Right ventricle myocardium superior (tissue), 1 donor: ENCODE measurements around the gene TNFAIP8. TPM values are rescaled to one million over a fixed set of nuclear protein-coding genes. Genes with fewer than 3 reads are reported as not detected.
"Not testable (repeated sequence)": the region's sequence is repeated elsewhere in the genome, so short reads cannot be mapped to it uniquely, and the experiment has no call there.

ENCODE experiments used
- ATAC-seq: fragments of 200-7000 bp; cut with Tn5 transposase; one replicate; pipeline ENCODE4 v1.9.1; 2020; ENCODE audit warnings: mild to moderate bottlenecking; ENCODE audit not compliant: poor library complexity
- DNase-seq: peaks from one replicate; pipeline ENCODE4 v3.0.0-alpha.2; 2020
- intact Hi-C: fragments of 100-400 bp; cut with DNase I; formaldehyde crosslinking; loops from one replicate; pipeline ENCODE4 v1.11.2; 2022
- total RNA-seq: library from RNA; stranded (reverse); fragmentation: NEBNext Ultra II Directional; extraction: Animal tissue kit (Norgen Biotek cat#: 25700); gene quantifications from one replicate; pipeline ENCODE4 v1.2.1, GENCODE V29; 2021
- donor health status: DM: no; HTN: yes; CAD: no; lungs with severe emphysema.

The TNFAIP8 gene
- total RNA-seq, 1 donor from 2014 or later: 13.6 TPM

GRCh38 chr5:119428166-119428565 lies 72.3 kb downstream of the TNFAIP8 start:
- intact Hi-C loops, DNase-seq, ATAC-seq: not testable (repeated sequence)

DNA sequence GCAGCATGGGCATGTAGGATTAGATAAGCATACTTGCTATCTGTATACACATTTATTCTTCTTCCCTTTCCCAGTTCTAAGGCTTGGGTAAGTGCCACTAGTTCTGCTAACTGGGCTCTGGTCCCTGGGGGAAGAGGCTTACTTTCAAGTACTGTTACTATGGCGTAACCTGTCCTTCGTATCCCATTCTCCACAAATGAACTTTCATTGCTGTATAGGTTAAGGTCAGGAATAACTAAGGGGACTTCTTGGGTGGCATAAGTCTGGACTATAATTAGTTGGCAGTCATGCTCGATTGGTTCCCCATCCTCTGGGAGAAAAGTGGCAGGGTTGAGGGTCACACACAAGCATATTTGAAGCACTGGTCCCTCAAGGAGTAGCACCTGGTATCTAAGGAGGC lies 72.8 kb downstream of the TNFAIP8 start:
- ATAC-seq, intact Hi-C loops, DNase-seq: not testable (repeated sequence)

DNA sequence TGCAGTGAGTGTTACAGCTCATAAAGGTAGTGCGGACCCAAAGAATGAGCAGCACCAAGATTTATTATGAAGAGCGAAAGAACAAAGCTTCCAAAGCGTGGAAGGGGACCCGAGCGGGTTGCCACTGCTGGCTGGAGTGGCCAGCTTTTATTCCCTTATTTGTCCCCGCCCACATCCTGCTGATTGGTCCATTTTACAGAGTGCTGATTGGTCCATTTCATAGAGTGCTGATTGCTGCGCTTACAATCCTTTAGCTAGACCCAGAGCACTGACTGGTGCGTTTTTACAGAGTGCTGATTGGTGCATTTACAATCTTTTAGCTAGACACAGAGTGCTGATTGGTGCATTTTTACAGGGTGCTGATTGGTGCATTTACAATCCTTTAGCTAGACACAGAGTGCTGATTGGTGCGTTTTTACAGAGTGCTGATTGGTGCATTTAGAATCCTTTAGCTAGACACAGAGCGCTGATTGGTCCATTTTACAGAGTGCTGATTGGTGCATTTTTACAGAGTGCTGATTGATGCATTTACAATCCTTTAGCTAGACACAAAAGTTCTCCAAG lies 76.9 kb downstream of the TNFAIP8 start:
- DNase-seq, intact Hi-C loops, ATAC-seq: not testable (repeated sequence)

GRCh38 chr5:119435436-119436132 lies 79.8 kb downstream of the TNFAIP8 start:
- intact Hi-C loops: no loop called here
- DNase-seq (peak; percentile 79), ATAC-seq (peak; percentile 68)

DNA sequence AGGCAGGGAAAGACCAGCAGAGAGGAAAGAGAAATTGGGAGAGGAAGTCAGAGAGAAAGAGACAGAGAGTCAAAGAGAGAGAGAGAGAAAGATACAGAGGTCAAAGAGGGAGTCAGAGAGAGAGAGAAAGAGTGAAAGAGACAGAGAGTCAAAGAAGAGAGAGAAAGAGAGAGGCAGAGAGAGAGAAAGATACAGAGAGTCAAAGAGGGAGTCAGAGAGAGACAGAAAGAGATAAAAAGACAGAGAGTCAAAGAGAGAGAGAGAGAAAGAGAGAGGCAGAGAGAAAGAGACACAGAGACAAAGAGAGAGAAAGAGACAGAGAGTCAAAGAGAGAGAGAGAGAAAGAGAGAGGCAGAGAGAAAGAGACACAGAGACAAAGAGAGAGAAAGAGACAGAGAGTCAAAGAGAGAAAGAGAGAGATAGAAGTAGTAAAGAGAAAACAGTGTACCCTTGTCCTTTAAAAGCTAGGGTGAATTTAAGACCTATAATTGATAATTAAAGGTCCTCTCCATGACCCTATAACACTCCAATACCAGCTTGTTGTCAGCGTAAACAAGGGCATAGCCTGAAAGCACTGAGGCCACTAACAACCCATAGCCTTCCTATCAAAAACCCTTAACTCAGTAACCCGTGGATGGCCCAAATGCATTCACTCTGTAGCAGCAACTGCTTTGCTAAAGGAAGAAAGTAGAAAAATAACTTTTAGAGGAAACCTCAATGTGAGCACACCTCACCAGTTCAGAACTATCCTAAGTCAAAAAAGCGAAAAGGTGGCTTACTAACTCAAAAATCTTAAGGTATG lies 82.2 kb downstream of the TNFAIP8 start:
- DNase-seq, intact Hi-C loops, ATAC-seq: not testable (repeated sequence)

DNA sequence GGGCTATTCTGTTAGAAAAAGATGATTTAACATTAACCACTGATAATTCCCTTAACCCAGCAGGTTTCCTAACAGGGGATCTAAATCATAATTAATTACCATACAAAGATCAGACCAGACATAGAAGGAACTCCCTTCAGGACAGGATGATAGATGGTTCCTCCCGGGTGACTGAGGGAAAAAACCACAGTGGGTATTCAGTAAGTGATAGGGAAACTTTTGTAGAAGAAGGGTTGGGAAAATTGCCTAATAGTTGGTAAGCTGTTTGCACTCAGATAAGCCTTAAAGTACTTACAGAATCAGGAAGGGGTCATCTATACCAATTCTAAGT lies 82.7 kb downstream of the TNFAIP8 start:
- intact Hi-C loops, DNase-seq, ATAC-seq: not testable (repeated sequence)

- DNase-seq (no peak), ATAC-seq (peak; percentile 41)
- intact Hi-C loops: no loop called here
These were observed 83.4 kb downstream of the TNFAIP8 start for GRCh38 chr5:119439140-119439631.

GRCh38 chr5:119439632-119440031 lies 83.8 kb downstream of the TNFAIP8 start:
- DNase-seq, intact Hi-C loops, ATAC-seq: not testable (repeated sequence)

- intact Hi-C loops, ATAC-seq, DNase-seq: not testable (repeated sequence)
These were observed 88.8 kb downstream of the TNFAIP8 start for GRCh38 chr5:119444643-119445042.

DNA sequence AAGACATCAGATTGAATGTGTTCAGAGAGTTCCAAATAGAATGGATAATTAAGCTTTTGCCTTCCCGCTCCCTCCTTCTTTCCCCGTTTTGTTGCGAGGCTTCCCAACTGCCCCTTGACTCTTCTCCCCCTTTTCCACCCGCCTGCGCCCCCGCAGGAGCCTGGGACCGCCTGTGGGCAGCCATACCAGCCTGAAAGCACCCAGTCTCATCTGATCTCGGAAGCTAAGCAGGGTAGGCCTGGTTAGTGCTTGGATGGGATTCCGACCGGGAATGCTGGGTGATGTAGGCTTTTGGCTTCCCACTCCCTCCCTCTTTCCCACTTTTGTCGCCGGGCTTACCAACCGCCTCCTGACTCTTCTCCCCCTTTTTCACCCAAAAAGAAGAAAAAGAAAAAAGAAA lies 89.7 kb downstream of the TNFAIP8 start:
- intact Hi-C loops: no loop called here
- ATAC-seq (no peak), DNase-seq (no peak)

Other genes with a start within 250 kb of the TNFAIP8 start
- gene HSD17B4, start 96.5 kb downstream of the TNFAIP8 start, total RNA-seq: 315 TPM